Upper lobe of left lung (tissue), 4 donors: ENCODE results near the gene DICER1.

ENCODE experiments used
- POLR2A ChIP-seq, 4 donors: fragments of 450-650 bp; IDR thresholded peaks; one replicate each; pipeline ENCODE4 v1.5.1; 2016 to 2017; ENCODE audit warnings: antibody characterized with exemption in 4 of 4, mild to moderate bottlenecking in 2 of 4
- TF ChIP-seq, protein P1 (sequence below), 6 experiments: fragments of 450-650 bp in 4 of 6; fragments of 200-600 bp in 2 of 6; sonication (generic) in 2 of 6; IDR thresholded peaks; one replicate each; pipeline ENCODE4 v1.5.1; 2016 to 2019; ENCODE audit warnings: antibody characterized with exemption in 6 of 6

DNA sequence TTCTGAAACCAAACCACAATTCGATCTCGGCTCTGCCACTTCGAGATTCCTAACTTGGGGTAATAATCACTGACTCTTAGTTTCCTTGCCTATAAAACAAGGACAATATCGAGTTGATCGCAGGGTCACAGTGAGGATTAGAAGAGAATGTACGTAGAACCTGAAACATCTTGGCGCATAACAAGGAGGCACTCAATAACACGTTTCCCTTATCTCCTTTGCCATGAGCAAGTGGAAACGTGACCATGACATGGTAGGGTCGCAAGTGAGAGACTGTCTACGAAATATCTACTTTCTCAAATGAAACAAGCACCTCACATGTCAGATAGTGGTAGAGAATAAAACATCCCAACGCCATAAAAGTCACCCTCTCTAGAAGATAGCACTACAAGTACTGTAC is 2.3 kb downstream of the DICER1 start:
- TF ChIP-seq, protein P1, sequence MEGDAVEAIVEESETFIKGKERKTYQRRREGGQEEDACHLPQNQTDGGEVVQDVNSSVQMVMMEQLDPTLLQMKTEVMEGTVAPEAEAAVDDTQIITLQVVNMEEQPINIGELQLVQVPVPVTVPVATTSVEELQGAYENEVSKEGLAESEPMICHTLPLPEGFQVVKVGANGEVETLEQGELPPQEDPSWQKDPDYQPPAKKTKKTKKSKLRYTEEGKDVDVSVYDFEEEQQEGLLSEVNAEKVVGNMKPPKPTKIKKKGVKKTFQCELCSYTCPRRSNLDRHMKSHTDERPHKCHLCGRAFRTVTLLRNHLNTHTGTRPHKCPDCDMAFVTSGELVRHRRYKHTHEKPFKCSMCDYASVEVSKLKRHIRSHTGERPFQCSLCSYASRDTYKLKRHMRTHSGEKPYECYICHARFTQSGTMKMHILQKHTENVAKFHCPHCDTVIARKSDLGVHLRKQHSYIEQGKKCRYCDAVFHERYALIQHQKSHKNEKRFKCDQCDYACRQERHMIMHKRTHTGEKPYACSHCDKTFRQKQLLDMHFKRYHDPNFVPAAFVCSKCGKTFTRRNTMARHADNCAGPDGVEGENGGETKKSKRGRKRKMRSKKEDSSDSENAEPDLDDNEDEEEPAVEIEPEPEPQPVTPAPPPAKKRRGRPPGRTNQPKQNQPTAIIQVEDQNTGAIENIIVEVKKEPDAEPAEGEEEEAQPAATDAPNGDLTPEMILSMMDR (IDR thresholded peaks at IDR 0.05) = no peak
- TF ChIP-seq POLR2A (IDR thresholded peaks at IDR 0.05) = no peak
